A172 (cell line): ENCODE results near the gene ZNF878. TPM values are rescaled to one million over a fixed set of nuclear protein-coding genes. Genes with fewer than 3 reads are reported as not detected.
"Not testable (repeated sequence)": the region's sequence is repeated elsewhere in the genome, so short reads cannot be mapped to it uniquely, and the experiment has no call there.

Source experiments
- DNase-seq: peaks from one replicate; pipeline ENCODE4 v3.0.0-alpha.2; 2015; ENCODE audit warnings: low spot score
- total RNA-seq: library from RNA; depleted of rRNA; stranded (reverse); fragments of >200 nt; shearing (Covaris generic); gene quantifications from 2 replicates; pipeline ENCODE4 v1.2.3, GENCODE V29; 2014; rRNA removed

ZNF878 gene
- 0.38 TPM in 1 of 2 replicates, not detected in the other for total RNA-seq

DNA sequence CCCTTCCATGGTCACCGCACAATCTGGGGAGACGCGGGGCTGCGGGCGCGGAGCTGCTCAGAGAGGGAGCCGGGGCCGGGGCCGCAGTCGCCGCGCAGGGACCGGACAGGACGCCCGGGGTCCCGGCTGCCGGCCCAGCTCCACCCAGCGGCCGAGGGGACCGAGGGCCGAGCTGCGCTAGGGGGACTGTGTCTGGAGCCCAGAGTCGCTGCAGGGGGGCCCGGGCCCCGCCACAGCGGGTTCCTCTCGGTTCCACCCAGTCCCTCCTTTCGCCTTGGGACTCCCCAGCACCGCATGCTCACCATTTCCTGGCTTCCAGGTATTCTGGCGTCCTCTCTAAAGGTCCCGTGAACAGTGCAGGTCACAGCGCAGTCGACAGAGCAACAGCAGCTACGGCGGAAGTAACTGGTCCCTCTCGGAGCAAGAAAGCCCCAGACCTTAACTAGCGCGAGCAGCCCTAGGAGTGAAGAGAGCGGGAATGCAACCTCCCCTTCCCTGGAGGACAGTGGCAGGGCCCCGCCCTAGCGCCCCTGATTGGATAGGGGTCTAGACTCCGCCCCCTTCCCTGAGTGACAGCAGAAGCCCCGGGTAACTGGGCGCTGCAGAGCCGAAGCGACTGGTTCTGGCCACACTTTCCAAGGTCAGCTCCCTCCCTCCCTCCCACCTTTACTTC, at the start of gene ZNF878:
ZNF878 (minus strand) TSS at position 465 of the 673 bp plus-strand sequence; CDS start at position 305, 160 bp downstream.
- DNase-seq, result peak; percentile 53

DNA sequence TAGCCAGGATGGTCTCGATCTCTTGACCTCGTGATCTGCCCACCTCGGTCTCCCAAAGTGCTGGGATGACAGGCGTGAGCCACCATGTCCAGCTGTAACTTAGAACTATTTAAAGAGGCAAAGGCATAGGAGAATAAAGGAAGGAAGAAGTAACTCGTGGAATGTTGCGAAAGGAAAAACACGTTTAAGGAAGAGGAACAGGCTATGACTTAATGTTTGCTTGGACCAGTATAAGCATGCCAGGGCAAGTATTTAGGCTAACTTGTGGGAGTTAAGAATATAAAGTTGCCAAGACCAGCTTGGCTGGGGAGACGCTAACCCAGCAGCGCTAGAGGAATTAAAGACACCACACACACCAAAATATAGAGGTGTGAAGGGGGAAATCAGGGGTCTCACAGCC, 45.3 kb upstream of the ZNF878 start:
- DNase-seq, result no peak

DNA sequence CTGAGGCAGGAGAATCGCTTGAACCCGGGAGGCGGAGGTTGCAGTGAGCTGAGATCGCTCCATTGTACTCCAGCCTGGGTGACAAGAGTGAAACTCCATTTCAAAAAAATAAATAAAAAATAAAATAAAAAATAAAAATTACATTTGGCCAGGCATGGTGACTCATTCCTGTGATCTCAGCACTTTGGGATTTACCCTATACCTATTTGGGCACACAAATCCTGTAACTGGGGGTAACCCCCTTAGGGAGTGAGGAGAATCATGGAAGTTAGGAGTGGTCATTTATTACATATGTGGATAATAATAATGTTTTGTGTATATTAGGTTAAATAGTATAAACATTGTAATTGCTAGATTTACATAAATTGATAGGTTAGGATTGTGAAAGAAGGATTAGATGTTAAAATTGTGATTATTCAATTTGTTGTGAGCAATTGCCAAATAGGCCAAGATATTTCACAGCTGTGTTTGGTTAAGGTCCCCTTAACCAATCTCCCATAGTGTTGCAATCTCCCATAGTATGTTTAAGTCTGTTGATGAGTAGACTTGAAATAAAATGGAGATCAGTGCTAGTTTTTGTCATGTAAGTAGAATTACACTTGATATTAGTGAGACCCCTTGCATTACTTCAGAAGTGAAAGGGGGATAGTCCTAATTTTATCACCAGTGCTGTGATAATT, 42.5 kb upstream of the ZNF878 start:
- no peak for DNase-seq

DNA sequence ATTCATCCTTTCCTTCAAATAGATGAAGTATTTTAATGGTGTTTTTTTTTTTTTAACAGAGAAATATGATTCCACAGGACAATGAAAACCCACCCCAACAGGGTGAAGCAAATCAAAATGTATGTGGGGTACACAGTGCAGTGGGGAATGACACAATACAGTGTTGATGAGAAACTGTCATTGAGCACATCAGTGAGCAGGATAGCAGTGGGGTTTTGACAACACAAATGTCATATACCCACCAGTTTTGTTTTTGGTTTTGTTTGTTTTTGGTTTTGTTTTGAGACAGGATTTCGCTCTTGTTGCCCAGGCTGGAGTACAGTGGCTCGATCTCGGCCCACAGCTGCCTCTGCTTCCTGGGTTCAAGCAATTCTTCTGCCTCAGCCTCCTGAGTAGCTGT, 41.0 kb upstream of the ZNF878 start:
- DNase-seq, result no peak

DNA sequence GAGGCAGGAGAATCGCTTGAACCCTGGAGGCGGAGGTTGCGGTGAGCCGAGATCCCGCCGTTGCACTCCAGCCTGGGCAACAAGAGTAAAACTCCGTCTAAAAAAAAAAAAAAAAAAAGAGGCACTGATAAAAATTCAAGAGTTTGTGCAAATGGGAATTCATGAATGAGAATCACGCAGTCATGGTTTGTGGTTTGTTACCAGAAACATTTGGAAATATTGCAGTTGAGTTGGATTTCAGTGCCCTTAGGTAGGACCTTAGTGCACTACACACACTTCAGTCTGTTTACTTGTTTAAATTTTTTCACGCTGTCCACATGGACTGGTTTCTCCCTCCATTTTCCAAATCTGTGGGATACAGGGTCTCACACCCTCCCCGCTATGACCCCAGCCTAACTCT, 40.2 kb upstream of the ZNF878 start:
- DNase-seq, result no peak

DNA sequence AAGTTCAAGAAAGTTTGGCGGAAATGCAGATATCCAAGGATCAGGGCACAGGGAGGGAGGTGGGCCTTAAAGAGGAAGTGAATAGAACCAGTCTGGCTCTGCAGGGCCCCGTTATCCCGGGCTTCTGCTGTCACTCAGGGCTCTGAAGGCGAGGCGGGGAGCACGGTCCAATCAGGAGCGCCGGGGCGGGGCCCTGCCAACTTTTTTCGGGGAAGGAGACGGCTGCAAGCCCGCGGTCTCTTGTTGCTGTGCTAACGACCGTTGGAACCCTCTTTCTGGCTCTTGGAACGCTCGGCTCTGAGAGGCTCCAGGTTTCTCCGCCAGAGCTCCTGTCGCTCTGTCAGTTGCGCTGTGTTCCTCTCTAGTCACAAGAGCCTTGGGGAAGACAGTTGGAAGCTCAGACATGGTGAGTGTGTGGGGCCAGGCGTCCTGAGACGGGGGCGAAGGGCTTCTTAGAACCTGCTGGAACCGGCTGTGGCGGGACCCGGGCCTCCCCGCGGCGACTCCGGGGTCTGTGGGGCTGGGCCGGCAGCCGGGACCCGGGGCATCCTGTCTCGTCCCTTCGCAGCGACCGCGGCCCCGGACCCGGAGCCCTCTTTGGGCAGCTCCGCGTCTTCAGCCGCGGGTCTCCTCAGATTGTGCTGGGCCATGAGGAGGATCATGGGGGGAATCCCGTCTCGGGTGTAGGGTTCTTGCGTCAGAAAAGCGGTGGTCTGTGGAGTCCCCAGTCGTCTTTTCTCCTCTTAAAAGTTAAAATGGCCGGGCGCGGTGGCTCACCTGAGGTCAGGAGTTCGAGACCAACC, 39.5 kb upstream of the ZNF878 start:
- DNase-seq, result no peak

DNA sequence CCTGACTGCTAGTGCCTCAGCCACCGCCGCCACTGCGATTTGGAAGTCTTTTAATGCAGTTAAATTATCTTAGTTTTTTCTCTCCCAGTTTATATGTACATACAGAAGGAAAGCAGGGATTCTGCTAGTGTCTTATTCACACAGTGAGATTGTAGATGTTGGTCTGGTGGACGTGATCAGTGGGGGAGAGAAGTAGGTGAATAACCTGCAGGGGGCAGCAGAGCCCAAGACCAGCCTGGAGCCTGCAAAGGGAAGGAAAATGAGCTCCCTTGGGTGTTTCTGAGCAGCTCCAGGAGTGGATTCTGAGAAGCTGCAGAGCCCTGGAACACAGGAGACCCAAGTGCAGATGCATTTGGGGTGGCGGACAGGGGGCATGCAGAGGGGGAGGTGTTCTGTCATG, 38.0 kb upstream of the ZNF878 start:
- DNase-seq, result no peak

DNA sequence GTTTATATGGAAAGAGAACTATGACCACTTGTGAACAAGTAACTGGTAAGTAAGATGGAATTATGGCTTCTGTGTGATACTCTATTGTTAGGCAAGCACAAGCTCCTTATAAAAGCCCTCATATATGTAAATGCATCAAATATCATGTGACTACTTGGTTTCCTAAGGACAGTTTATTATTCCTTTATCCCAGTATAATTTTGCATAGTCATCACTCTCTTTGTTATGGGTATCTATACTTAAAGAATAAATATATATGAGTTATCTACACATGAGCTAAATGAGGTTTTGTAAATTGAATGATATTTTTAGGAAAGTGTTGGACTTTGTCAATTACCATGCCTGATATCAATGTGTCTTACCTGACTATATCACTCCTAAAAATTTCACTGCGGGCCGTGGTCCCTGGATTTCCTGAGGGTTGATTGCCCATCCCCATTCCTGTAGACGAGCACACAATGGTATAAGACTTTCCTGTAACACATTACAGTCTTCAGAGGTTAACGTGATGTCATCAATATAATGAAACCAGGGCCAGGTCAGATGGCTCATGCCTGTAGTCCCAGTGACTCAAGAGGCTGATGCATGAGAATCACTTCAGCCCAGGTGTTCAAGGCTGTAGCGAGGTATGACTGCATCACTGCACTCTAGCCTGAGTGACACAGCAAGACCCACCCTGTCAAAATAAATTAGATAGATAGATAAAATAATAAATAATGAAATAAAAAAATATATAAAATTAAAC, 32.5 kb upstream of the ZNF878 start:
- no peak for DNase-seq

DNA sequence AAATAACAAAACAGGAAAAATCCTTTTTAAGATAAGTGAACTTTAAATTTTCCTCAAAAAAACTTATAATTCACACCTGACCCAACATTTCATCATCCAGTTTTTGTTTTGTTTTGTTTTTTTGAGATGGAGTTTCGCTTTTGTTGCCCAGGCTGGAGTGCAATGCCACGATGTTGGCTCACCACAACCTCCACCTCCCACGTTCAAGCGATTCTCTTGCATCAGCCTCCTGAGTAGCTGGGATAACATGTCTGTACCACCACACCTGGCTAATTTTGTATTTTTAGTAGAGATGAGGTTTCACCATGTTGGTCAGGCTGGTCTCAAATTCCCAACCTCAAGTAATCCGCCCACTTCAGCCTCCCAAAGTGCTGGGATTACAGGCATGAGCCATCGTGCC, 30.6 kb upstream of the ZNF878 start:
- not testable (repeated sequence) for DNase-seq

DNA sequence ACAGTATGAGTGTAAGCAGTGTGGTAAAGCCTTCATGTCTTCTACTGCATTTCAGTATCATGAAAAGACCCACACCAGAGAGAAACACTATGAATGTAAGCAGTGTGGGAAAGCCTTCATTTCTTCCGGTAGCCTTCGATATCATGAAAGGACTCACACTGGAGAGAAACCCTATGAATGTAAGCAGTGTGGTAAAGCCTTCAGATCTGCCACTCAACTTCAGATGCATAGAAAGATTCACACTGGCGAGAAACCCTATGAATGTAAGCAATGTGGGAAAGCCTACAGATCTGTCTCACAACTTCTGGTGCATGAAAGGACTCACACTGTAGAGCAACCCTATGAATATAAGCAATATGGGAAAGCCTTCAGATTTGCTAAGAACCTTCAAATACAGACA, 24.6 kb upstream of the ZNF878 start:
- no peak for DNase-seq

DNA sequence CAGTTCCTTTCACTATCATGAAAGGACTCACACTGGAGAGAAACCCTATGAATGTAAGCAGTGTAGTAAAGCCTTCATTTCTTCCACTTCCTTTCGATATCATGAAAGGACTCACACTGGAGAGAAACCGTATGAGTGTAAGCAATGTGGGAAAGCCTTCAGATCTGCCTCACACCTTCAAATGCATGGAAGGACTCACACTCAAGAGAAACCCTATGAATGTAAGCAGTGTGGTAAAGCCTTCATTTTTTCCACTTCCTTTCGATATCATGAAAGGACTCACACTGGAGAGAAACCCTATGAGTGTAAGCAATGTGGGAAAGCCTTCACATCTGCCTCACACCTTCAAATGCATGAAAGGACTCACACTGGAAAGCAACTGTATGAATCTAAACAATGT, 23.6 kb upstream of the ZNF878 start:
- DNase-seq, result not testable (repeated sequence)

DNA sequence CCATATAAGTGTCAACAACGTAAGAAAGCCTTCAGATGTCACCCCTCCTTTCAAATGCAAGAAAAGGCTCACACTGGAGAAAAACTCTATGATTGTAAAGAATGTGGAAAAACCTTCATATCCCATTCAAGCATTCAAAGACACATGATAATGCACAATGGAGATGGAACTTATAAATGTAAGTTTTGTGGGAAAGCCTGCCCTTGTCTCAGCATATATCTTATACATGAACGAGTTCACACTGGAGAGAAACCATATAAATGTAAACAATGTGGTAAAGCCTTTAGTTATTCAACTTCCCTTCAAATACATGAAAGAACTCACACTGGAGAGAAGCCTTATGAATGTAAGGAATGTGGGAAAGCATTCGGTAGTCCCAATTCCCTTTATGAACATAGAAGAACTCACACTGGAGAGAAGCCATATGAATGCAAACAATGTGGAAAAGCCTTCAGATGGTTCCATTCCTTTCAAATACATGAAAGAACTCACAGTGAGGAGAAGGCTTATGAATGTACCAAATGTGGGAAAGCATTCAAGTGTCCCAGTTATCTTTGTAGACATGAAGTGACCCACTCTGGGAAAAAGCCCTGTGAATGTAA, 22.9 kb upstream of the ZNF878 start:
- DNase-seq, result no peak

DNA sequence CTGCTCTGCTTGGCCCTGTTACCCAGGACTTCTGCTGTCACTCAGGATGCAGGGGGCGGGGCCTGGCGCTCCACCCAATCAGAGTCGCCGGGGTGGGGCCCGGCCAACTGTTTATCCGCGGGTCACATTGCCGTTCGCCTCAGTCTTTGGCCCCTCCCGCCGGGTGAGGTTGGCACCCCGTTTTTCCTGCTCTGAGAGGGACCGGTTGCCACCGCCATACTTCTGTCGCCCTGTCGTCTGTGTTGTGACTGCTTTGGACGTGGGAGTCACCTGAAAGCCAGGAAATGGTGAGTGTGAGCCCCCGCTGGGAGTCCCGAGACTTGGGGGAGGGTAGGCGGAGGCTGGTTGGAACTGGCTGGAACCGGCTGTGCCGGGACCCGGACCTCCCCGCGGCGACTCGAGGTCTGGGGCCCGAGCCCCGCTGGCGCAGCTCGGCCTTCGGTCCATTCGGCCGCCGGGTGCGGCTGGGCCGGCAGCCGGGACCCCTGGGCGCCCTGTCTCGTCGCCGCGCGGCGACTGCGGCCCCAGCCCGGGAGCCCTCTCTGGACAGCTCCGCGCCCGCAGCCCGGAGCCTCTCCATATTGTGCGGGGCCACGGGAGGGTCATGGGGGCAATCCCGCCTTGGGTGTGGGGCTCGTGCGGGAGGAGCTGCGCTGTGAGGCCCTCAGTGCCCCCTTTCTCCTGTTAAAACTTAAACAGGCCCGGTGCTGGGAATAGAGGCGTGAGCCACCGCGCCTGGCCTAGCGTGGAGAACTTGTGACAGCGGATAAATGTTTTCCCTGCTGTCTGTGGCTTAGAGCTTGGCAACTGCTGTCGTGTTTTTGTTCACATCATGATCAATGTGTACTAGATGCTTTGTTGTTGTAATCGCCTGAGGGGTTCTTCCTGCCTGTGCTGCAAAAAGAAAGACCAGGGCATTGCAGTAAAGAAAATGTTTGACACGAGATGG, 12.1 kb upstream of the ZNF878 start, which contains the start of gene ZNF844:
ZNF844 (plus strand) TSS at position 142 of the 949 bp plus-strand sequence; CDS start at position 285, 143 bp downstream.
- no peak for DNase-seq

DNA sequence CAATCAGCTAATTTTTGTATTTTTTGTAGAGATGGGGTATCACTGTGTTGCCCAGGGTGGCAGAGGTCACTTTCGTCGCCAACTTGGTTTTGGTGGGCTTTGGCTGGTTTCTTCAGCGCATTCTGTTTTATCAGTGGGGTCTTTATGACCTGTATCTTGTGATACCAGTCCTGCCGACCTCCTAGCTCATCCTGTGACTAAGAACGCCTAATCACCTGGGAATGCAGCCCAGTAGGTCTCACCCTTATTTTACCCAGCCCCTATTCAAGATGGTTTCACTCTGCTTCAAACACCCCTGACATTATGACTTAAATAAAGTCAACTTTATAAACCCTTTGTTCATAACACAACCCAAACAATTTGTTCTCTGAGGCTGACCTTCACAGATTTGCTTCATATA, 3.0 kb upstream of the ZNF878 start:
- no peak for DNase-seq

DNA sequence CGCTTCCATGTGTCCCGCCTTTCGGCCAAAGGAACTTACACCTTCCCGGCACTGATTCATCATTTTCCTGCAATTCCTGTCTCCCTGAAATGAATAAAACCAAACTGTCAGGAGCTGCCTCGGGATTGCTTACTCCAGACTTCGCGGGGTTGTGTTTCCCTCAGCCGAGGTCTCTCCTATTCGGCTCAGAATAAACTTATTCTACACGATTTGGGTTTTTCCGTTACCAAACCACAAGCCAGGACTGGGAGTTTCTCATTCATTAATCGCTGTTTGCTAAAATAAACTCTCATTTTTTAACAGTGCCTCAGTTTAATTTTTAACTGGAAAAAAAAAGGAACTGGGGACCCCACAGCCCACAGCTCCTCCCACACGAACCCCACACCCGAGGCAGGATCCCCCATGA, 667 bp downstream of the ZNF878 start:
- DNase-seq, result no peak

DNA sequence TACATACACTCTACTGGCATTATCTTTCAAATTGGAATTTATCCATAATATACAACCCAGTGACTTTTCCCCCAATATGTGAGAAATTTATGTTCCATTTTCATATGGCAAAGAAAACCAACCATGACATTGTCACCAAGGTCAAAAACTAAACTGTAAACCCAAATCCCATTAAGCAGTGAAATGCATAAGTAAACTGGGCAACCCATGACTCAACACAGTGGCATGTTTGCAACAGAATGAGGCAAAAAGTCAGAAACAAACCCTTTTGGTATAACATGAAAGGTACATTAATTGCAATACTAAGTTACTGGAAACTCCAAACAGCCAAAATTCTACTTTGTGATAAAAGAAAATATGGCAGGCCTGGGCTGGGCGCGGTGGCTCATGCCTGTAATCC, 4.9 kb downstream of the ZNF878 start:
- DNase-seq, result no peak

DNA sequence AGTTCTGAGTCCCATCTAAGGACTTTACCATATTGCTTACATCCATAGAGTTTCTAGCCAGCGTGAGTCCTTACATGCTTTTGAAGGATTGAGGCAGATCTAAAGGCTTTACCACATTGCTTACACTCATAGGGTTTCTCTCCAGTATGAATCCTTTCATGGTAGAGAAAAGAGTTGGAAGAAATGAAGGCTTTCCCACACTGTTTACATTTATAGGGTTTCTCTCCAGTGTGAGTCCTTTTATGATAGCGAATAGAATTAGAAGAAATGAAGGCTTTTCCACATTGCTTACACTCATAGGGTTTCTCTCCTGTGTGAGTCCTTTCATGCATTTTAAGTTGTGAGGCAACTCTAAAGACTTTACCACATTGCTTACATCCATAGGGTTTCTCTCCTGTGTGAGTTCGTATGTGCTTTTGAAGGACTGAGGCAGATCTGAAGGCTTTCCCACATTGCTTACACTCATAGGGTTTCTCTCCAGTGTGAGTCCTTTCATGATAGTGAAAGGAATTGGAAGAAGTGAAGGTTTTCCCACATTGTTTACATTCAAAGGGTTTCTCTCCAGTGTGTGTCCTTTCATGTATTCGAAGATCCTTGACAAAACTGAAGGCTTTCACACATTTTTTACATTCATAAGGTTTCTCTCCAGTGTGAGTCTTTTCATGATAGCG, 8.9 kb downstream of the ZNF878 start:
- DNase-seq, result no peak

DNA sequence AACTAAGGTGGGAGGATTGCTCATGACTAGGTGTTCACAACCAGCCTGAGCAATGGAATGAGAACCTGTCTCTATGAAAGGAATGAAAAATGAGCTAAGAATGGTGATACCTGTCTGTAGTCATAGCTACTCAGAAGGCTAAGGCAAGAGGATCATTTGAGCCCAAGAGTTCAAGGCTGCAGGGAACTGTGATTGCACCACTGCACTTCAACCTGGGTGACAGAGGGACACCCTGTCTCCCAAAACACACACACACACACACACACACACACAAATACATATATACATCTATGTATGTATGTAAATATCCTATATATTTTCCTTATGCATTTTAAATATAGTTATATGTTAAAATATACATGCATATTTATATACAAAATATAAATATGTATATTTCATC, 9.9 kb downstream of the ZNF878 start:
- DNase-seq, result no peak
